T-helper 22 cell (primary cell): ENCODE measurements around the gene KSR2.
"Not testable (repeated sequence)": the region's sequence is repeated elsewhere in the genome, so short reads cannot be mapped to it uniquely, and the experiment has no call there.

Experiments used
- DNase-seq: peaks from one replicate; pipeline ENCODE4 v3.0.0-alpha.2; 2020; ENCODE audit warnings: low read depth

Gene KSR2

GRCh38 chr12:117628711-117629110 is 340.1 kb downstream of the KSR2 start:
- DNase-seq, result not testable (repeated sequence)

- no peak for DNase-seq
These were observed 346.0 kb downstream of the KSR2 start for GRCh38 chr12:117622741-117623140.

DNA sequence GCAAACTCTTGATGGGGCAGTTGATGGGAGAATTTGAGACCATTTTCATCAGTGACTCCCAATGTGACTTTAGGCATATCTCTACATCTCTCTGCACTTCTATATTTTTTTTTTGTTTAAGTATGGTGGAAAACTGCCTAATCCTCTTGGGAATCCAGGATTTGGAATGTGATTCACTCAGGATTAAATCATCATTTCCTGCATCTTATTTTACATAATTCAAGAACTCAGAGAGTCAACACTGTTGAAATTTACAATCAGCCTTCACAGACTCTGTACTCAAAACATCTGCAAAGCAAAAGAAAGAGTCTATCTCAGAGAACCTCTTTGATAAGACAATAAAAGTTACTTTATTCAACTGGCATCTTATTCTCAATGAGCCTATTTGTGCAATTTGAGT is 346.7 kb downstream of the KSR2 start:
- no peak for DNase-seq

GRCh38 chr12:117607778-117608177 is 361.0 kb downstream of the KSR2 start:
- DNase-seq, result no peak

- no peak for DNase-seq
These were observed 361.8 kb downstream of the KSR2 start for GRCh38 chr12:117606945-117607344.

- DNase-seq, result no peak
These were observed 362.8 kb downstream of the KSR2 start for GRCh38 chr12:117606024-117606423.

DNA sequence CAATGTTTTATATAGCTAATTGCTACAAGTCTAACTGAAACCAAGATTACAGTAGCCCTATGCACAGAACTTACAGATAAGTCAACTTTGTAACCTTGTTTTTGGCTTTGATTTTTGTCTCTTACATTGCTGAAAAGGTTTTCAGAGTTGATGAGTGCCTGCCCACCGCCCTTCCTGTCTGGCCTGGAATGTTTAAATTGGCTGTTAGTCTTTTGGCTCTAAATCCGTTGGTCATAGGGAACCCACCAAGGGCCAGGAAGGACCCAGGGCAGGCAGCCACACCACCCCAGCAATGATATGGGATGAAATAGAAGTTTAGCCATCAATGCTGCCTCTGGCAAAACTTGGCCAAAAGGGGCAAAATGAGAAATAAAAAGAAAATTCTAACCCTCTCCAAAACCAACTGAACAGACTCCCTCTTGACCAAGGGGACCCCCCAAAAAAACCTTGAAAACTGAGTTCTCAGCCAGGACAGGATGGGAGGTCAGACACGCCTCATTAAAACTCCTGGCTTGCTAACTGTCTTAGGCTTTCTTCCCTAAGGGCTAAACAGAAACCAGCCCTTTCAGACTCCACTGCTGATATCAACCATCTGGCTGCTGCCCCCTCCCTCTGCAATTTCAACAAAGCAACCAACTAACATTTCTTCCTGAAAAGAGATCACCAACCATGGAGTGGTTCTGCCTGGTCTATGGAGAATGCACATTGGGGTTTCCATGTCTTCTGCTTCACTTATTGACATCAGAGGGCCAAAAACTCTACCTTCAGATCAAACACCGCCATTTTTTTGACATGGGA is 365.3 kb downstream of the KSR2 start:
- DNase-seq, result no peak

DNA sequence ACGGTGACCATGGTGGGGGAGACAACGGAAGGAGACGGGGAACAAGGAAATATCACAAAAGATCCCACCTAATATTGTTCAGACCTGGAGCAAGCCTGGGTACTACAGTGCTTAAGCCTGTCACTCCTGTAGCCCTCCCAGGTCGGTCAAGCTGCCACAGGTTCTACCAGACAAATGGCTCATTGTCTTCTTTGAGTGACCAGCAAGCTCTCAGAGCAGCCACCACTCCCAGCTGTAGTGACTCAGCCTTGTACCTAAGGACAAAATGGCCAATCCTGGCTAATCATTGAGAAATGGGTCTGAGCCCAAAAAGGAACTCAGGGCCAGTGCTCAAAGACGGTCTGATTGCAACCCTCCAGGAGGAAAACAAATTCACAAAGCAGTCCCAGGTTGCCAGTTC is 368.9 kb downstream of the KSR2 start:
- no peak for DNase-seq

DNA sequence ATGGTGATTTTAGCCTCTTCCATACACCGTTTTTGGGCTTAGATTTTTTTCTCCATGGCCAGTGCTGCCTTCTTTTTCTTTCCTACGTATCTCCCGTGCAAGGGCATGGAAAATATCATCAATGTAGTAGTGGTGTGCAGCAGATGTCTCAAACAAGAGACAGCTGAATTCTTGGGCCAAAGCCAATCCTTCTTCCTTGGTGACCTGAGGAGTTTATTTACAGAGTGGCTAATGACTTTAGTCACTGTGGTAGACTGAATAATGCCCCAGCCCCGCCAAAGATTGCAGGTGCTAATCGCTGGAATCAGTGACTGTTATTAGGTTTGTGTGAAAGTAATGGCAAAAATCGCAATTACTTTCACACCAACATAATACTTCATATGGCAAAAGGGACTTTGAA is 371.8 kb downstream of the KSR2 start:
- no peak for DNase-seq

- no peak for DNase-seq
These were observed 373.0 kb downstream of the KSR2 start for GRCh38 chr12:117595751-117596150.

- no peak for DNase-seq
These were observed 374.3 kb downstream of the KSR2 start for GRCh38 chr12:117594481-117594880.

- DNase-seq, result no peak
These were observed 374.9 kb downstream of the KSR2 start for GRCh38 chr12:117593815-117594400.

DNA sequence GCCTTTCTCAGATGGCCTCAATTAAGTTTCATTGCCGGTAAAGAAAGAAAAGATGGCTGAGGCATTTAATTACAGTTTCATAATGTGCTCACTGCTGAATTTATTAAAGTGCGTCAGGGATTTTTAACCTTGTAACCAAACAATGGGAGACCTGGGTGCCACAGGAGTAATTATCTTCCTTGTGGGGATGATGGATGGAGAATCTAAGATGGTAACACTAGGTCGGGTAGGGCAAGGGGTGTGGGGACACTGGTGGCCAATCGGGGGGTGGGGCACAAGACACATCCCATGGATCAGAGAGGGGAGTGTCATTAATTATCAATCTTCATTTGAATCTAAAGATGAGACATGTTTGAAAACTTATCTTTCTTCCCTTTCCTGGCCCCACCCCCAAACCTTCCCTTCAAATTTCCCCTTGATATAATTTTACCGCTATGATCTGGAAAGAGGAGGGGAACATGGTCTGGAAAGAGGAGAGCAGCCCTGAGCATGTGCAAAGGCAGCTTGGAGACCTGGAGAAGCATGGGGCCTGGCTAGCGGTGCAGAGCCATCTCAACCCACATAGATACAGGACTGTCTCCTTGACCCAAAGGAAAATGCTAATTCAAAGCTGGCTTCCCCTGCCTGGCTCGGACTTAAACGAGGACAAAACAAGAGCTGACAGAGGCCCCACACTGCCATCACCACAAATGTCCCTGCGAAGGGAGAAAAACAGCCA is 376.0 kb downstream of the KSR2 start:
- DNase-seq, result no peak

GRCh38 chr12:117590999-117591398 is 377.8 kb downstream of the KSR2 start:
- DNase-seq, result no peak

DNA sequence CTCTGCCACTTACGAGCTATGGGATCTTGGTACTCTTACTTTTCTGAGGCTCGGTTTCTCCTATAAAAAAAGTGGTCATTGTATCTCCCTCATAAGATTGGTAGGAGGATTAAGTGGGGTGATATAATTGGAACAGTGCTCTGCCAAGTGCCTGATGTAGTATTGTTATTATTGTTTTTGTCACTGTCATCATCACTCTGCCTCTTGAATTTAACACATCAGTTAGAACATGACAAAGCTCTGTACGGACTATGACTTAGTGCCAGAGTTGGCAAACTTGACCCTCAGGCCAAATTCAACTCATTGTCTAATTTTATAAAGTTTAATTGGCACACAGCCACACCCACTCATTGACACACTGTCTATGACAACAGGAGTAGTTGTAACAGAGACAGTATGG is 378.4 kb downstream of the KSR2 start:
- DNase-seq, result no peak

- no peak for DNase-seq
These were observed 379.8 kb downstream of the KSR2 start for GRCh38 chr12:117589021-117589420.

DNA sequence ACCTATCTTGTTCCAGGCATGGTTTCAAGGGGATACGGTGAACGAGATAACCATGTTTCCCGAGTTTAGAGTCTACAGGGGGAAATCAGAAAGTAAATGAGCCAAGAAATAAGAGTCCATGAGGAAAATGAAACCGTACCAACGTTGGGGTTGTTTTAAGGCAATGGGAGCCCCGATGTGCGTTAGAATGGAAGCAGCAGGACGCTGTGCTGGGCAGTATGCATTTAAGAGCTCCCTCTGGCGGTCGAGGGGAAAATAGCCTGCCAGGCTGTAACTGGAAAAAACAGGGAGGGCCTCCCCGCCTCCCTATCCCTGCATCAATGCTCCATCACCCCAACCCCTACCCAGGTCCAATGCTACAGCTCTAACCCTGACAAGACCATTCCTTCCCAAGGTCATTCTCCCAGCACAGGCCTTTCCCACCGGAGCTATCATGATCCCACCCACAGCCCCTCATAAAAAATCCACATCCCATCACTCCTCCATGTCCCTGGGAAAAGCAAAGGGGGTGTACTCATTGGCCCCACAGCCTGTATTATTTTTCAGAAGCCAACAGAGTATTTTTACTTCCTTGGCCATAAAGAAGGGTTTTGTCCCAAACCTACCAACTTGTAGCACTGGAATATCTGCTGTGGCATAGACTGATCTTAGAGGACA is 381.0 kb downstream of the KSR2 start:
- DNase-seq, result no peak

GRCh38 chr12:117583677-117584225 is 385.0 kb downstream of the KSR2 start:
- no peak for DNase-seq

DNA sequence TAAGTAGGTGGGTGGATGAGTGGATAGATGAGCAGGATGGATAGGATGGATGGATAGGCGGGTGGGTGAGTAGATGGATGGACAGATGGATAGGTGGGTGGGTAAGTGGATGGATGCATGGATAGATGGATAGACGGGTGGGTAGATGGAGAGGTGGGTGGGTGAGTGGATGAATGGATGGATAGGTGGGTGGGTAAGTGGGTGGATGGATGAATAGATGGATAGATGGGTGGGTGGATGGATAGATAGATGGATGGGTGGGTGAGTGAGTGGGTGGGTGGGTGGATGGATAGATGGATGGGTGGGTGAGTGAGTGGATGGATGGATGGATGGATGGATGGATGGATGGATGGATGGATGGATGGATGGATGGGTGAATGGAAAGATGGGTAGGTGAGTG is 385.7 kb downstream of the KSR2 start:
- no peak for DNase-seq

DNA sequence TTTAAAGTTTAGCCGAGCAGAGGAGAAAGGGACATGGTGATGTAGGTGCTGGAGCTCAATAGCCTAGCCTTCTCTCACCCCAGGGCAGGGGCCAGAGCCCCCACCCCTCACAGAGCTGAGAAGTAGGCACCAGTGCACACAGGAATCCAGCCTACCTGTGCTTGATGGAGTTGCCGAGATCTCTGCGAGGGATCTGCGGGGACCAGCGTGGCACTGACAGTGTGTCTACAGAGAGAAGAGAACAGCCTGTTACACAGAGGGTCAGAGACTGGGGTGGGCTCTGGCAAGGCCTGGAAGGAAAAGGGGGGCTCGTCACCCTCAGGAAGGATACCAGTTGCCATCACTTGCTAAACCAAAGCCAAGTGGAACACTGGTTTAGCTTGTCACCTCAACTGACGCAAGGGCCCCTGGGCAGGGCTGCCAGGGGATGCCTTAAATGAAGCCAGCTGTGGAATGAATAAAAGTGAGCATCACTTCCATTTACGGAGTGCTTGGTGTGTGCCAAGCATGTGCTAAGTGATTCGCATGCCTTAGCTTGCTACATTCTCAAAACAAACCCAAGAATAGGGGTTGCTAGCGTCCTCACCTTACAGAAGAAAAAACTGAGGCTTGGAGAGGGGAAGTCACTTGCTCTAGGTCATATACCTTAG is 386.5 kb downstream of the KSR2 start:
- DNase-seq, result no peak

DNA sequence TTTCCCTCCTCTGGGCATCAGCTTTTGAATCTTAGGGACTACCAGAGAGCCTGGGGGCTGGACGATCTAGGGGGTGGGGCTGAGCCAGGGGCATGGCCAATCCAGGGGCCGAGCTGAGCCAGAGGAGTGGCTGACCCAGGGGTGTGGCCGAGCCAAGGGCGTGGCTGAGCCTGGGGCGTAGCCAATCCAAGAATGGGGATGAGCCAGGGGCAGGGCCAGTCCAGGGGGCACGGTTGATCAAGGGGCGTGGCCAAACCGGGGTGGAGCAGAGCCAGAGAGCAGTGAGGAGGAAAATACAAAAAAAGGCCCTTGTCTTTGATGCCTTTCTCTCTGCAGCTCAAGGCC is 388.1 kb downstream of the KSR2 start:
- DNase-seq, result no peak
